GM18909 (cell line): Measurements from ENCODE around the gene KDM2B.
"Not testable (repeated sequence)": the region's sequence is repeated elsewhere in the genome, so short reads cannot be mapped to it uniquely, and the experiment has no call there.

ENCODE experiments used
- ATAC-seq: cut with Tn5 transposase; IDR thresholded peaks from one replicate; pipeline ENCODE4 v1.9.1; 2021; ENCODE audit warnings: mild to moderate bottlenecking; ENCODE audit not compliant: unreplicated experiment, poor library complexity

The KDM2B gene

GRCh38 chr12:121400332-121401139 lies 180.3 kb downstream of the KDM2B start:
- ATAC-seq: peak; percentile 43

DNA sequence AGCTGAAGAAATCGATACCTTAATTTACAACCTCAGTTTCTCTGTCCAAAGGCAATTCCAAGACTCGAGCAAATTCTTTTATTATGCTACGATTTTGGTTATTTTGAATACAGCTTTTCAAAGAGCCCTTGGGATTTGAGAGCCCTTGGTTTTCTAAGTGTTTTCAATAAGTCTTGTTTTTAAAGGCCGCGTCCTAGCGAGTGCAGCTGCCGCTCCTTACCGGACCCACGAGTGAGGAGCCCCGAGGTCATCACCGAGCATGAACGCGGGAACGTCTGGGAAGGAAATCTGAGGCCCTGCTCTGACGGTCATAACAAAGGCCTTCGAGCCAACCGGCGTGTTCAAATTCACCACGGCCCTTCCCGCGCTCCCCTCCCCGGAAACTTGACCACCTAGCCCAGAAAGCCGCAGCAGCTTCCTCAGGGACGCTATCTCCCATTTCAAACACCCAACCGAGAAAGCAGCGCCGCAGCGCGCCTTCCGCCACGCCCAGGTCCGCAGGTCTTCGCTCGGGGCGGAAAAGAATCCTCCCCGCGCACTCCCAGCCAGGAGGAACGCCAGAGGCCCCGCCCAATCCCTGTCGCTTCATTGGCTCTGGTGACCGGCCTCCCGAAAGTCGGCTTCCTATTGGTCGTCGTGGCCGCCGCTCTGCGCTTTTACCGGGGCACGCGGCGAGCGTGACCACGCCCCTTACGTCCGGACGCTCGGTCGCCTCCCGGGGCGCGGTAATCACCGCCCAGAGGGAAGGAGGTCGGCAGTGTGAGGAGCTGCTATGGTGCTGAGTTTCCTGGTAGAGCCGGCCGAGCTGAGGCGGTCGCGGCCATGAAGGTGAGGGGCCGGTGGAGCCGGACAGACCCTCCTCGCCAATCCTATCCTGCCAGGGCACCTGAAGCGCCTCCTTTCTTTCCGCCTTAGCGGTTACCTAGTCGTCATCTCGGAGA lies 181.2 kb downstream of the KDM2B start, which contains the start of gene RNF34:
RNF34 (plus strand) TSS at position 728 of the 941 bp plus-strand sequence; CDS start at position 823, 95 bp downstream.
- peak; percentile 92 for ATAC-seq

DNA sequence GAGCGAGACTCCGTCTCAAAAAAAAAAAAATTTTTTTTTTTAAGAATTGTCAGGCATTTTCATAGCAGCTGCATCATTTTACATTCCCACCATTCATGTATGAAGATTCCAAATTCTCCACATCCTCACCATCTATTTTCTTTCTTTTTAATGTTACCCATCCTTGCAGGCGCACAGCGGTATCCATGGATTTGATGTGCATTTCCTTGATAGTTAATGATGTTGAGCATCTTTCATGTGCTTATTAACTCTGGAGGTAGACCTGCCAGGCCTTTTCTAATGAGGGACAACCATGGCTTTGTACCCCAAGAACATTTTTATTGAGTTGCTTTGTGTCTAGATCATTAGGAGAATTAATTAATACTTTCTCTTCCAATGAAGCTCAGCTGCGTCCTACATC lies 182.5 kb downstream of the KDM2B start:
- no peak for ATAC-seq

GRCh38 chr12:121397521-121397920 lies 183.3 kb downstream of the KDM2B start:
- ATAC-seq: no peak

GRCh38 chr12:121392325-121392716 lies 188.5 kb downstream of the KDM2B start:
- ATAC-seq: no peak

- no peak for ATAC-seq
These were observed 189.1 kb downstream of the KDM2B start for GRCh38 chr12:121391619-121392324.

DNA sequence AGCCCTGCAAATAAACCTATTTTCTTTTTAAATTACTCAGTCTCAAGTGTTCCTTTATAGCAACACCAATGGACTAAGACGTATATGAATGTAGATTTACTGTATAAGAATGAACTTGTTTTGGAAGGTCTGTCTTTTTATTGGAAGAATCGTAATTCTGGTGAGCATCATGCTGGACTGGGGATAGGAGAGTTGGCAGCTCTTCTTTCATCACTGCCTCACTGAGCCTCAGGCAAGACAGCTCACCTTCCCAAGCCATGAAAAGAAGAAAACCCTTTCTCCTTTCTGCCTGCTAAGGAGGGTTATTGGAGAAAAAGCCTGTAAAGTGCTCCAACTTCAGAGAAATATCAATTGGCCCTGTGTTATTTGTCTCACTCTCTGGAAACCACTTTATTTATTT lies 190.0 kb downstream of the KDM2B start:
- no peak for ATAC-seq

DNA sequence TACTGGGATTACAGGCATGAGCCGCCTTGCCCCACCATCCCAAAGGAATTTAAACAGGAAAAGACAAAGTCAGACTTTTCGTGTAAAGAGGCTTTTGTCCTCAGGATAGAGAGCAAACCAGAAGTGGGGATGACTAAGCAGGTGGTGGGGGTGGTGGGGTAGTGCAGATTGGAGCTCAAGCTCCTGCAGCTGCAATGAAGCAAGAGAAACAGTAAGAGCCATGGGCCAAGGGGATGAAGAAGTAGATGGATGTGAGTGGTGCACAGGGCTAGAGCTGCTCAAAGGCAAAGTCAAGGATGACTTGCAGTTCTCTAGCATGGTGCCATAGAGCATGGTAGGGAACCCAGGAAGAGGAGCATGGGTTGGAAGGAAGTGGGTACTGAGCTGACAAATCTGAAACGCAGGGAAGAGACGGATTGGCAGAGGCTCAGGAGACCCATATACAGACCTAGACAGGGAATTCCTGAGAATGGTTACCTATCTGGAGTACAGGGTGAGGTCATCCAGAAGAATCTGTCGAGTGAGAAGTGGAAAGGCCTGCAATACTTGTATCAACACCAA lies 192.3 kb downstream of the KDM2B start:
- no peak for ATAC-seq

- not testable (repeated sequence) for ATAC-seq
These were observed 195.9 kb downstream of the KDM2B start for GRCh38 chr12:121384891-121385290.

GRCh38 chr12:121383601-121384021 lies 197.2 kb downstream of the KDM2B start:
- ATAC-seq: no peak

DNA sequence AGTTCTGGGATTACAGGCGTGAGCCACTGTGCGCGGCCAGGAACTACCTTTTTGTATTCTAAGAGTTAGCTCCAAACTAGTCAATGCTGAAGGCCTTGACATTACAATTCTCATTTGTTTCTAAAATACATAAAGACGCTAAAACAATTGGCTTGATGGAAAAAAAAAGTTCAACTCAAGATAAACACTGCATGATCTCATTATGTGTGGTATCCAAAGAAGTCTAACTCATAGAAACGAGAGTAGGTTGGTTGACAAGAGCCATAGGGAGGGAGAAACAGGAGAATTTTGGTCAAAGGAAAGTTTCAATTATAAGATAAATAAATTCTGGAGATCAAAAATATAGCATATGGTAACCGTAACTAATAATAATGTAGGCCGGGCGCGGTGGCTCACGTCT lies 200.9 kb downstream of the KDM2B start:
- ATAC-seq: no peak
